Activated naive CD4-positive, alpha-beta T cell treated with anti-CD3 and anti-CD28 coated beads, Interleukin-2, amount 50 U/mL, for 72 hours (primary cell): ENCODE measurements around the gene ASPG. TPM values are rescaled to one million over a fixed set of nuclear protein-coding genes. Genes with fewer than 3 reads are reported as not detected.

Experiments
- ATAC-seq, 2 donors: fragments of 150-1000 bp; cut with Tn5 transposase; 2 replicates each; pipeline ENCODE4 v1.10.0; 2021; ENCODE audit warnings: mild to moderate bottlenecking in 2 of 2, moderate library complexity in 2 of 2
- DNase-seq, 2 donors: peaks; one replicate each; pipeline ENCODE4 v3.0.0; 2021 to 2022; ENCODE audit warnings: low spot score in 2 of 2
- H3K27ac Mint-ChIP-seq, 2 donors: one replicate each; pipeline ENCODE4 v1.8.0; 2022; ENCODE audit warnings: mild to moderate bottlenecking in 2 of 2, mixed read lengths in 2 of 2
- H3K36me3 Mint-ChIP-seq, 2 donors: one replicate each; pipeline ENCODE4 v1.8.0; 2022; ENCODE audit warnings: mixed read lengths in 2 of 2
- H3K9me3 Mint-ChIP-seq, 2 donors: one replicate each; pipeline ENCODE4 v1.8.0; 2022; ENCODE audit warnings: mixed read lengths in 2 of 2
- total RNA-seq, 2 donors: library from RNA; stranded (reverse); gene quantifications; one replicate each; pipeline ENCODE4 v1.2.3, GENCODE V29; 2022

ASPG gene
- total RNA-seq, 2 donors from 2014 or later, result not detected

DNA sequence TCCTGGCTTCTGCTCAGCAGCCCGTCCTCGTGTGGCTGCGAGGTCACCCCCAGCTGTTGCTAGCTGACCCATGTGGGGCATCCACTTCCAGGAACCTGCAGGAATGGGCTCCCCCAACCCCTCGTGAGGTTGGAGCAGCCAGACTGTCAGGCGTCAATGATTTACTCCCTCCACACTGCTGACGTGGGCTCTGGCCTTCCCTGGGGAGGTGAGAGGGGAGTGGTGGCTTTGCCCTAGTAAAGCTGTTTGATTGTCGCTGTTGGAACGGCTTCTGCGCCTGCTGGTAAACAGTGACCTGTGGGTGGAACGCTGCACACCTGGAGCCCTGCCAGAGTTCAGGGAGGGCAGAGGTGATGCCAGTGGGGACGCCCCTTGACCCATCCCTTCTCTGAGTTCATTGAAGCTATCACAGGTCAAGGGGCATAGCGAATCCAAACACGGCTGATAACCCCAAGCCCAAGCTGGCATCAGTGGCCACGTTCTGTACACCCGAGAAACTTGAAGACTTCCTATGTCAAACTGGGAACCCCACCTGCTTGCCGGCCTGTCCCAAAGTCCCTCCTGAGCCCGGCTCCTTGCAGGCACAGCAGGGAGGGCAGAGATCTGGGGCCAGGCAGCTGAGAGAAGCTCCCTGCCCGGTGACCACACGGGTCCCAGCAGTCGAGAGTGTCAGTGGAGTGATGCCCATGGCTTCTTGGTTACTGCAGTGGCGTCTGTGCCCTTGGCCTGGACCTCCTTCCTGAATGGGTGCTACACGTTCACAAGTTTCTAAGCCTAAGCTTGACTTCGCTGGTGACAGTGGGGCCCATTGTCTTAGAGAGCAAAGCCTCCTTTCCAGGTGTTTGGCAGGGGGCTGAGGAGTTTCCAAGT is 2.7 kb downstream of the ASPG start:
- Mint-ChIP-seq H3K27ac (no peak overlapping the region), H3K9me3 (no peaks in the 10 kb centered on the region), H3K36me3 (no peaks in the 10 kb centered on the region)
- ATAC-seq, result no peak
- no peak for DNase-seq

- H3K9me3 Mint-ChIP-seq, result no peaks in the 10 kb centered on the region
- DNase-seq, result no peak
- H3K27ac Mint-ChIP-seq, result no peak overlapping the region
- no peaks in the 10 kb centered on the region for H3K36me3 Mint-ChIP-seq
- ATAC-seq, result no peak
Measured at GRCh38 chr14:104090071-104090748, 4.7 kb downstream of the ASPG start.

DNA sequence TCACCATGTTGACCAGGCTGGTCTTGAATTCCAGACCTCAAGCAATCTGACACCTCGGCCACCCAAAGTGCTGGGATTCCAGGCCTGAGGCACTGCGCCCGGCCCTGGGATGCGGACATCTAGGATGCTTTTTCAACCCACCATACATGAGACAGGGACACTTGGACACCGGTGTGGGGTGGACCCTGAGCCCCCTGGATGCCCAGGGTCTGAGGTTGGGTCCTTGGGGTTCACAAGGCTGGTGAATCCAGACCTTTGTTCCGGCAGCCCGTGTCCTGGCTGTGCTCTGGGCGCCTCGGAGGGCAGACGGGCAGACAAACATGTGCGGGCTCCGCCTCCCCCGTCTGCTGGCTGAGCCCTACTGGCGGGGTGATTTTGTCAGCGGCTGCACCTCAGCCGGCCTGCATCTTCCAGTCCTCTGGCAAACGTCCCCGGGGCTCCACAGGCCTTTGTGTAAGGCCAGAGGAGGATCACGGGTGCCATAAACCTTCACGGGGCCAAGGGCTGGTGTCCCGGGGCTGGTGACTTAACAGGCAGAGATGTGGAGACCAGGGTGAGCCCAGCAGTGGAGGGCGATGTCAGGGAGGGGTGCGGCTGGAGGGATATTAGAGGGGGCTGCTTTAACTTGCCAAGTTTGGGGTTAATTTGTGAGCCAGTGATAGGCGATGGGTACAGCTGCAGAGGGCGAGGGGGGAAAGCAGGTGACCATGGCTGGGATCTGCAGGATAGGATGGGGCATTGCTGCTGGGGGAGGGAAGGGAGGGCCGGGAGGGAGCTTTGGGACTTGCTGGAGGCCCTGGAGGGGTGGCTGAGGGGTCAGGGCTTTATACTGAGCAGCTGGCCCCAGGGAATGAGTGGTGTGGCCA is 5.8 kb downstream of the ASPG start:
- Mint-ChIP-seq H3K9me3 (no peaks in the 10 kb centered on the region), H3K36me3 (no peaks in the 10 kb centered on the region), H3K27ac (no peak overlapping the region)
- no peak for DNase-seq
- no peak for ATAC-seq

- Mint-ChIP-seq H3K9me3 (no peaks in the 10 kb centered on the region), H3K36me3 (no peaks in the 10 kb centered on the region), H3K27ac (no peak overlapping the region)
- no peak for ATAC-seq
- DNase-seq, result no peak
Measured at GRCh38 chr14:104091927-104092771, 6.6 kb downstream of the ASPG start.

DNA sequence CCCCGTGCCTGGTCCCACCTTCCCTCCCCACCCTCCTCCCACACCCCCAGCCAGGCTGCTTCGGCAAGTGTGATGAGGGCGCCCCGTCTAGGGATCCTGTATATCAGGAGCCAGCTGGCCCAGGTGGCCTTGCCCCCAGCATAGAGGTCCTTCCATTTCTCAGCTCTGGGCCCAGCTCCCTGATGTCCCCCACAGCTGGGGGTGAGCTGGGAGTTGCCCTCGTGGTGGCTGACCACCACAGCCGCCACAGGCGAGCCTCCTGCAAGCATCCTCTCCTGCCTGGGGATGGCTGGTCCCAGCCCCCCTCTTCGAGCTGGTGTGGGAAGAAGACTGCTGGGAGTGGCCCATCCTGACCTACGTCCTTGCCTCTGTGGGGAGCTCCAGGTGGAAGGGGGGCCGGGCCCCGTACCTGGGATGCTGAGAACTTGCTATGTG is 7.4 kb downstream of the ASPG start:
- H3K36me3 Mint-ChIP-seq, result no peaks in the 10 kb centered on the region
- ATAC-seq, result no peak
- no peak overlapping the region for H3K27ac Mint-ChIP-seq
- DNase-seq, result no peak
- H3K9me3 Mint-ChIP-seq, result no peaks in the 10 kb centered on the region

- H3K27ac Mint-ChIP-seq, result no peak overlapping the region
- ATAC-seq (no peak), DNase-seq (no peak)
- H3K36me3 Mint-ChIP-seq, result no peaks in the 10 kb centered on the region
- H3K9me3 Mint-ChIP-seq, result no peaks in the 10 kb centered on the region
Measured at GRCh38 chr14:104093366-104094055, 8.0 kb downstream of the ASPG start.

- Mint-ChIP-seq H3K9me3 (no peaks in the 10 kb centered on the region), H3K27ac (no peak overlapping the region), H3K36me3 (no peaks in the 10 kb centered on the region)
- DNase-seq (no peak), ATAC-seq (peak; percentile 5 to 14)
Measured at GRCh38 chr14:104094056-104094708, 8.7 kb downstream of the ASPG start.

GRCh38 chr14:104094709-104095425 is 9.4 kb downstream of the ASPG start:
- ATAC-seq, result peak; percentile 80 to 82
- H3K36me3 Mint-ChIP-seq, result no peaks in the 10 kb centered on the region
- H3K9me3 Mint-ChIP-seq, result no peaks in the 10 kb centered on the region
- DNase-seq, result peak; percentile 66 to 89
- no peak overlapping the region for H3K27ac Mint-ChIP-seq

DNA sequence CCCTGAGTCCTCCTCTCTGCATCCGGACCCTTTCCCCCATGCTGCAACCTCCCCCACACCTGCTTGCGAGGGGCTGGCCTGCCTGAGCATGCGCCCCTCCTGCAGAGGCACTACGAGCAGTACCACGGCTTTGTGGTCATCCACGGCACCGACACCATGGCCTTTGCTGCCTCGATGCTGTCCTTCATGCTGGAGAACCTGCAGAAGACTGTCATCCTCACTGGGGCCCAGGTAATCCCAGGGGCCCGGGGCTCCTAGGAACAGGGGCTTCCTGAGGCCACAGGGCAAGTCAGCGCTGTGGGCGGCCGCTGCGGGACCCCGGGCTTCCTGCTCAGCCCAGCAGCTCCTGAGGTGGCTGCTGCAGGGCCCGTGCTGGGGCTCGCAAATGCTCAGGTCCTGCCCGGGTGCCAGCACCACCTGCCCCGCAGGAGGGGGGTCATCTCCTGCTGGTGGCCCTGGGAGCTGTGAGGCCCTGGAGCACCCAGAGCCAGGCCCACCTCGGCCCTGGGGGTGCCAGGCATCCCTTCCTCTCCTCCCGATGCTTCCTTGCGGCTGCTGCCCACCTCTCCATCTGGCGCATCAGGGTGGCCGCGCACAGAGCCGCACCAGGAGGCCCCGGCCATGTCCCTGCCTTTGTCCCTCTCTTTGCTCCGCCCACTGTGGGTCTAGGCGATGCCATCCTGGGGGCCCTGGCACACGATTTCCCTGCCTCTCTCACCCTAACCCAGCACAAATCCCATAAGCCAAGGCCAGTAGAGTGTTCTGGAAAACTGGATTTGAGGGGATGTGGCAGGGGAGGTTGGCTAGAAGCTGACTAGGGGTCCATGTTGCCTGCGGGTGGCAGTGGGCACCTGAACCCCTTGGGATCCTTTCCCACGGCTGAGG is 10.2 kb downstream of the ASPG start:
- Mint-ChIP-seq H3K9me3 (no peaks in the 10 kb centered on the region), H3K27ac (no peak overlapping the region), H3K36me3 (no peaks in the 10 kb centered on the region)
- ATAC-seq (no peak), DNase-seq (no peak)

DNA sequence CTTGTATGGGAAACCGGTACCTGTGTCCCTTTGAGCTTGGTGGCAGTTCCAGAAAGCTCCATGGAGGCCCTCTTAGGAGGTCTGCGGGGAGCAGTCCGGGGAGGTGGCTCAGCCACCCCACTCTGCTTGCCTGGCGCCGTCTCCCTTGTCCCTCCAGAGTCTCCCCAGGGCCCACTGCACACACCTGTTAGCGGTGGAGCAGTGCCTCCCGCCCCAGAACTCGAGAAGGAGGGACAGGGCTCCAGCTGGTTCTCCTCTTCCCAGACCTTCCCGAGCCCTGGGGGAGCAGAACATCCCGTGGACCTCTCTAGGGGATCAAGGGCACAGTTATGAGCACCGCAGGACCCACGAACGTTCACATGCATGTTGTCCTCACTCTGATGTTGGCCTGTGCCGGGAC is 10.8 kb downstream of the ASPG start:
- Mint-ChIP-seq H3K27ac (no peak overlapping the region), H3K36me3 (no peaks in the 10 kb centered on the region), H3K9me3 (no peaks in the 10 kb centered on the region)
- ATAC-seq (no peak), DNase-seq (no peak)

DNA sequence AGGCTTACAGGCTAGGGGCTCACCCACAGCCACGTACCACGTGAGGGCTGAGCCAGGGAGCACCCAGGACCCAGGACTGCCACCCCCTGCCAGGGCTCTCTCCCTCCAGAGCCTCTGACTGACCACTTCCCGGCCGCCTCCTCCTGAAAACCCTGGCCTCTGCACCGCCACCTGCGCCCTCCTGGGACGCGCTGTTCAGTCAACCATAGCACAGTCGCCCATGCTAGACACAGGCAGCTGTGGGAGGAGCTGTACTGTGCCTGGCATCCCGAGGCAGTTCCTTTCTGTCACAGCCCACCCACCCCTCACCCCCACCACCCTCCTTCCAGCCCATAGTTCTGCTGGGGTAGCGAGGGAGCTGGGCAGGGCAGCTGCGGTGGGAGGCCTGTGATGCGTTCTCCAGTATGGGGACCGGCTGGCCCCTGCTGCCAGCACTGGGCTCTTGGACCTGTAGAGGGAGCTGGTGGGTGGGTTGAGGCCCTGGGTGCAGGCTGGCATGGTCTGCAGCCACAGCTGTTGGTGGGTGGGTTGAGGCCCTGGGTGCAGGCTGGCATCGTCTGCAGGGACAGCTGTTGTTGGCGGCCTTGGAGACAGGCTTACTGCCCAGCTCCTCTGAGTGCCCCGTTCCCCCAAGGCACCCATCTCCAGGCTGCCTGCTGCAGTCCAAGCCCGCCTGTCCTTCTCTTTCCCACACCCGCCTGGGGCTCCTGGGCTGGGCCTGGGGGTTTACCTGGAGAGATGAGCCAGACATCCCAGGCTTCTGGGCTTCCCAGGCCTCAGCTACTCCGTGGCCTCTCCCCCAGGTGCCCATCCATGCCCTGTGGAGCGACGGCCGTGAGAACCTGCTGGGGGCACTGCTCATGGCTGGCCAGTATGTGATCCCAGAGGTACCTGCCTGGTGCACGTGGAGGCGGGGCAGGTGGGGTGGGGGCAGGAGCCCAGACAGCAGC is 11.5 kb downstream of the ASPG start:
- no peak for DNase-seq
- Mint-ChIP-seq H3K9me3 (no peaks in the 10 kb centered on the region), H3K27ac (no peak overlapping the region), H3K36me3 (no peaks in the 10 kb centered on the region)
- no peak for ATAC-seq

GRCh38 chr14:104098272-104099095 is 13.0 kb downstream of the ASPG start:
- no peak for ATAC-seq
- Mint-ChIP-seq H3K27ac (no peak overlapping the region), H3K9me3 (no peaks in the 10 kb centered on the region), H3K36me3 (no peaks in the 10 kb centered on the region)
- DNase-seq, result no peak
